Activated T-cell treated with anti-CD3 and anti-CD28 coated beads, Interleukin-2, amount 50 U/mL, for 24 hours (primary cell): ENCODE measurements around the gene DNAJC1.

Experiments
- DNase-seq: peaks from one replicate; pipeline ENCODE4 v3.0.0-alpha.2; 2020
- H3K27ac Mint-ChIP-seq: 2 replicates; pipeline ENCODE4 v1.8.0; 2020; ENCODE audit warnings: mild to moderate bottlenecking, mixed read lengths
- H3K27me3 Mint-ChIP-seq: 2 replicates; pipeline ENCODE4 v1.8.0; 2020; ENCODE audit warnings: mixed read lengths
- H3K36me3 Mint-ChIP-seq: 2 replicates; pipeline ENCODE4 v1.8.0; 2020; ENCODE audit warnings: low read depth, mixed read lengths
- H3K4me1 Mint-ChIP-seq: 2 replicates; pipeline ENCODE4 v1.8.0; 2020; ENCODE audit warnings: low read depth, mixed read lengths
- H3K4me3 Mint-ChIP-seq: 2 replicates; pipeline ENCODE4 v1.8.0; 2020; ENCODE audit warnings: mild to moderate bottlenecking, moderate library complexity, mixed read lengths
- H3K9me3 Mint-ChIP-seq: 2 replicates; pipeline ENCODE4 v1.8.0; 2020; ENCODE audit warnings: mixed read lengths

Gene DNAJC1

DNA sequence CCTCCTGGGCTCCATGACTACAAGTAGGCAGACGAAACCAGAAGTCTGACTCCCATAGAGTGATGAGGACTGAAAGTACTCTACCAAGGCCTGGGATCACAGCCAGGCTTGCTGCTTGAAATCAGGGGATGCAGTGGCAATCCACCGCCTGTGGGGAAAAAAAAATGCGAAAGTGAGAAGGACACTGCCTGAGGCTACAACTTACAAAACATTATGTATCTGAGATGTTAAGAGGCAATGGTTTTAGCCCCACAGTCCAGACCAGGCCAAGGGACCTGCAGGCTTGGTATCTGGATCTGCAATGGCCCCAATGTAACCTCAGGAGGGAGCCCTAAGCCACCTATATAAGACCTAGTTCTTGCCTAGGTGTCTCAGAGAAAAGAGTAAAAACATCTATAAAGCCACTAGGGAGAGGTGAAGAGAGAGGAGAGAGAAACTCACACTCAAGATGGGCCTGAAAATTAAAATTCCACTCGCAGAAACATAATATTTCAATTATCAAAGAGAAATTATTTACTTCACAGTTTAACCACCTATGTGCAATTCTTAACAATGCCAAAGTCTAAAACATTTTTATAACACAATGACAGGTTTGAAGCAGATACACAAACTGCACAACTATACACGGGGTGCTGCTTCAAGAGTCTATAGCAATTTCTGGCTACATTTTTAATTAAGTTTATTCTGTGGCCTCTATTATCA, 13.9 kb downstream of the DNAJC1 start:
- no peak overlapping the region for H3K27ac Mint-ChIP-seq
- peak; percentile 33 for DNase-seq
- peaks cover 4% of the 10 kb centered on the region for H3K36me3 Mint-ChIP-seq
- peaks cover 11% of the 10 kb centered on the region for H3K4me1 Mint-ChIP-seq
- no peak overlapping the region for H3K4me3 Mint-ChIP-seq
- H3K9me3 Mint-ChIP-seq: peaks cover 4% of the 10 kb centered on the region
- no peaks in the 10 kb centered on the region for H3K27me3 Mint-ChIP-seq

- H3K9me3 Mint-ChIP-seq: peaks cover 4% of the 10 kb centered on the region
- H3K4me1 Mint-ChIP-seq: peaks cover 9% of the 10 kb centered on the region
- no peak overlapping the region for H3K4me3 Mint-ChIP-seq
- H3K27me3 Mint-ChIP-seq: no peaks in the 10 kb centered on the region
- no peak overlapping the region for H3K27ac Mint-ChIP-seq
- no peak for DNase-seq
- peaks cover 4% of the 10 kb centered on the region for H3K36me3 Mint-ChIP-seq
Measured at GRCh38 chr10:21985541-21985940, 18.0 kb downstream of the DNAJC1 start.

- no peaks in the 10 kb centered on the region for H3K27me3 Mint-ChIP-seq
- H3K4me1 Mint-ChIP-seq: peaks cover 20% of the 10 kb centered on the region
- peaks cover 1% of the 10 kb centered on the region for H3K36me3 Mint-ChIP-seq
- no peak overlapping the region for H3K4me3 Mint-ChIP-seq
- H3K27ac Mint-ChIP-seq: no peak overlapping the region
- peaks cover under 1% of the 10 kb centered on the region for H3K9me3 Mint-ChIP-seq
- DNase-seq: no peak
Measured at GRCh38 chr10:21981118-21981517, 22.4 kb downstream of the DNAJC1 start.

GRCh38 chr10:21980691-21981090, 22.8 kb downstream of the DNAJC1 start:
- no peak for DNase-seq
- peaks cover 22% of the 10 kb centered on the region for H3K4me1 Mint-ChIP-seq
- no peaks in the 10 kb centered on the region for H3K27me3 Mint-ChIP-seq
- H3K9me3 Mint-ChIP-seq: no peaks in the 10 kb centered on the region
- no peak overlapping the region for H3K27ac Mint-ChIP-seq
- no peak overlapping the region for H3K4me3 Mint-ChIP-seq
- no peaks in the 10 kb centered on the region for H3K36me3 Mint-ChIP-seq

DNA sequence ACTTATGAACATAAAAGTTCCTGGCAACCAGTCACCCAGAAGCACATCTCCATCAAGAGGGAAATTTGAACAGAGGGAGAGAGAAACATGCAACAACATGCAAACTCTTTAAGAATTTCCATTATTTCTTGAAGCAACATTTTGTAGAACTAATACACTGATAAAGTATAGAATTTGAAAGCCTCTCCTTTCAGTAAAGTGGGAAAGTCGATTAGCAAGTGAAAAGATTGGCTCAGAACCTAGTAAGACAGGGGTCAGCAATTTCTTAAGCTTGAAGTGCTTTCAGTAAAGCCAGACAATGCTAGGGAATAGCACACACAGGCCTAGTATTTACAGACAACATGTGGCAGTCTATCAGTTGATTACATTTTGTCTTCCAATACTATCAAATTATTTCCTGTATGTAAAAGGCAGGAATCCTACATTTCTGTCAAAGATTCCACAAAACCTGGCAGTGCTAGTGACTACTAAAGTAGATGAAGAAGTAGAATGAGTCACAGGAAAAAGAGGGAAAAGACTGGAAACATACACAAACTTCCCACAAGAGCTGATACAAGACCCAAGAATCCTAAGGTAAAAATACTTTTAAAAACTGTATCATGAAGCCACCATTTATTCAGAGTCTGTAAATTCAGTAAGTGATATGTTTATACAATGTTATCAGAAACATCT, 25.2 kb downstream of the DNAJC1 start:
- no peak overlapping the region for H3K27ac Mint-ChIP-seq
- no peaks in the 10 kb centered on the region for H3K9me3 Mint-ChIP-seq
- H3K27me3 Mint-ChIP-seq: no peaks in the 10 kb centered on the region
- no peak for DNase-seq
- H3K36me3 Mint-ChIP-seq: no peaks in the 10 kb centered on the region
- H3K4me3 Mint-ChIP-seq: no peak overlapping the region
- H3K4me1 Mint-ChIP-seq: peaks cover 28% of the 10 kb centered on the region

GRCh38 chr10:21976739-21977138, 26.8 kb downstream of the DNAJC1 start:
- DNase-seq: no peak
- Mint-ChIP-seq H3K36me3 (no peaks in the 10 kb centered on the region), H3K27ac (no peak overlapping the region), H3K4me3 (no peak overlapping the region), H3K27me3 (no peaks in the 10 kb centered on the region), H3K9me3 (no peaks in the 10 kb centered on the region), H3K4me1 (peaks cover 35% of the 10 kb centered on the region)

DNA sequence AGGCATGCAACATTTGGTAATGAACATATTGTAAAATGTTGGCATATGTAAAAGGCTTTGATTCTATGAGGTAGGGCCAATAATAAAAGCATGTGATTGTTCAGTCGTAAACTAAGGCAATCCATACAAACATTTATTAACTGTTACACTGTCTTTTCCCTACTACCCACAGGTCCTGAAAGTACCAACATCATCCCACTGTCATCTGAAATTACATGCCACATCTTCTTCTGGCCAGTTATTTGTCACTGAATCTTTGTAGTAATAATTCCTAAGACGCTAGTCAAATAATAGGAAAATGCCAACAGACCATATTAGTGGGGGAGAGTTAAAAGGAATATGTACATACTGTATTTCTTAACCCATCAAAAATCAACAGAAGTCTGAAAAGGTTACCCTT, 27.2 kb downstream of the DNAJC1 start:
- DNase-seq: no peak
- Mint-ChIP-seq H3K4me1 (peaks cover 35% of the 10 kb centered on the region), H3K4me3 (no peak overlapping the region), H3K27me3 (no peaks in the 10 kb centered on the region), H3K36me3 (no peaks in the 10 kb centered on the region), H3K27ac (no peak overlapping the region), H3K9me3 (no peaks in the 10 kb centered on the region)

GRCh38 chr10:21975378-21975990, 28.0 kb downstream of the DNAJC1 start:
- Mint-ChIP-seq H3K36me3 (no peaks in the 10 kb centered on the region), H3K27me3 (no peaks in the 10 kb centered on the region), H3K4me3 (no peak overlapping the region), H3K27ac (no peak overlapping the region), H3K4me1 (peaks cover 35% of the 10 kb centered on the region), H3K9me3 (no peaks in the 10 kb centered on the region)
- DNase-seq: no peak

DNA sequence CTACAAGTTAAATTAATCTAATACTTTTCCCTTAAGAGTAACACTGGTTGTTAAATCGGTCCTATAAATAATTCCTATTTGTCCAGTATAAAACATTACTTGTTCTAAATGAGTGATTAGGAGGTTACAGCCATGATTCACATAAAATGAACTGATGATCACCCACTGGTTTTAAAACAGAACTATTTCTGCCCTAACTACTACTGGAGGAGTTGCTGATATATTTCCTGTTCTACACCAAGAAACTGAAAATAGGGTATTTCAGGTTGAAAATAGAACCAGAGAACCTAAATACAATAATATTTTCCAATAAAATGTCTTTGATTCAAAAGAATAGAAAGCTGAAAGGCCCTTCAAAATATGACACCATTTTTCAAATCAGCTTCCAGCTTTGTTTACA, 30.9 kb downstream of the DNAJC1 start:
- Mint-ChIP-seq H3K4me1 (peaks cover 30% of the 10 kb centered on the region), H3K4me3 (no peak overlapping the region), H3K9me3 (peaks cover under 1% of the 10 kb centered on the region), H3K27me3 (no peaks in the 10 kb centered on the region), H3K27ac (peak overlapping the region; percentile 10), H3K36me3 (no peaks in the 10 kb centered on the region)
- DNase-seq: no peak

DNA sequence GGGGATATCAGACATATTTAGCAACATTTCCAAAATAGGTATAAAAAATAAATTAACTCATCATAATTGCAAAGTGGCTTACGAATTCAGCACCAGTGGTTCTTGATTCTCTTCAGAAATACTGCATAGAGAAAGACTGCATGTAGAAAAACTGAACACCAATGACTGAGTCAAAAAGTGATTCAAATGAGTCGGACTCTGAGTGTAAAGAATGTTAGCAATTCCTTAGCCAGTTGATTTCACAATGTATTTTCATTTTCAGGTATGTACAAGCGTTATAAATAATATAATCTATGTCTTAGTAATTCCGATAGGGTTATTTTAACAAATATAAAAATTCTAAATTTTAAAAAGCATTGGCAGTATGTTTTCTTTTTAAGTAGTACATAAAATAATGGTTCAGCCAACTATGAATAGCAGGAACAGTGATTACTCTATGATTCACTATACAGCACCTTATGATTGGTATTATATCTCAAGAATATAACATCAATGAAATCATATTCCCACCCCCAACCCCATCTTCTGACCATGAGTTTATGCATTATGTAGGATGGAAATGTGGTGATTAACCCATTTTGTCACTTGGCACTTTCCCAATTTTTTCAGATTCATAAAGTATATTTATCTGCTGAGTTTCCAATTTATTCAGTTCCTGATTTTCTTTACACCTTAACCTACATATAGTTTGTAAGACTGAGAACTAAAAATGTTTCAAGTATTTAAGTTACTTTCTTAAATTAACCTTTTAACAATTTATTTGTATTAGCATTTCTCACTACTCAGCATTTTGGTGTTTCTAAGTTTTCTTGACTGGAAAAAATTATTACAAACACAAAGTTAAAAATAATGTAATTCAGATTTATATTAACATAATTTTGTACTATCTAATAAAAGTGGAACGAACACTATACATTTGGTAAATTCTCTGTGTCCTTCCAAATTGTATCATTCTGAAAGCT, 33.9 kb downstream of the DNAJC1 start:
- no peaks in the 10 kb centered on the region for H3K27me3 Mint-ChIP-seq
- H3K4me3 Mint-ChIP-seq: no peak overlapping the region
- H3K27ac Mint-ChIP-seq: no peak overlapping the region
- peaks cover 9% of the 10 kb centered on the region for H3K9me3 Mint-ChIP-seq
- H3K4me1 Mint-ChIP-seq: peaks cover 15% of the 10 kb centered on the region
- peaks cover 2% of the 10 kb centered on the region for H3K36me3 Mint-ChIP-seq
- no peak for DNase-seq

DNA sequence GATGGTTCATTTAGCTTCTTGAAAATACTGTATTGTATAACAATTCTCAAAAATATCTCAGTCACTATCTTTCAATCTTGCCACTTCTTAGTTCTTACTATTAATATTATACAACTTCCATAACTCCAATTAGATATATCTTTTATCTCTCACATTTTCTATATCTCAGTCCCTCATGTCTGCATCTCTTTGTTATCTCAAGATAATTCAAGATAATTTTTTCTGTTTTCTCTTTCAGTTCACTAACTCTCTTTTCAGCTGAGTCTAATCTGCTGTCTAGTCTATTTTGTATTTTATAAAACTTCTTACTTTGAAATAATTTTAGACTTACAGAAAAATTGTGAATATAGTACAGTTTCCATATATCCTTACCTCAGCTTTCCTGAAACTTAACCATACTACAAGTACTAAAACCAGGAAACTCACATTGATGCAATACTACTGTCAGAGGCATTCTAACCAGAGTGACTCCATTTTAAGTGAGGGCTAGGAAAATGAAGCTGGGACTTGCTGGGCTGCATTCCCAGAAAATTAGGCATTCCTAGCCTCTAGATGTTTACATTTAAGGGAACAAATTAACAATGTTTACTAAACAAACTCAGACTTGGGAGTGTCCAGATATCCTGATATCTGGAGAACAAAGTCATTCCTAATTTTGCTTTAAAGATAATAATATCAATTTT, 38.4 kb downstream of the DNAJC1 start:
- H3K4me3 Mint-ChIP-seq: no peak overlapping the region
- H3K27me3 Mint-ChIP-seq: no peaks in the 10 kb centered on the region
- no peak for DNase-seq
- no peak overlapping the region for H3K27ac Mint-ChIP-seq
- peaks cover 2% of the 10 kb centered on the region for H3K36me3 Mint-ChIP-seq
- H3K9me3 Mint-ChIP-seq: peaks cover 9% of the 10 kb centered on the region
- H3K4me1 Mint-ChIP-seq: peaks cover 19% of the 10 kb centered on the region

GRCh38 chr10:21962358-21962757, 41.2 kb downstream of the DNAJC1 start:
- Mint-ChIP-seq H3K9me3 (peaks cover 7% of the 10 kb centered on the region), H3K4me3 (no peak overlapping the region), H3K4me1 (peaks cover 17% of the 10 kb centered on the region), H3K27ac (no peak overlapping the region), H3K27me3 (no peaks in the 10 kb centered on the region), H3K36me3 (peaks cover 2% of the 10 kb centered on the region)
- DNase-seq: no peak

DNA sequence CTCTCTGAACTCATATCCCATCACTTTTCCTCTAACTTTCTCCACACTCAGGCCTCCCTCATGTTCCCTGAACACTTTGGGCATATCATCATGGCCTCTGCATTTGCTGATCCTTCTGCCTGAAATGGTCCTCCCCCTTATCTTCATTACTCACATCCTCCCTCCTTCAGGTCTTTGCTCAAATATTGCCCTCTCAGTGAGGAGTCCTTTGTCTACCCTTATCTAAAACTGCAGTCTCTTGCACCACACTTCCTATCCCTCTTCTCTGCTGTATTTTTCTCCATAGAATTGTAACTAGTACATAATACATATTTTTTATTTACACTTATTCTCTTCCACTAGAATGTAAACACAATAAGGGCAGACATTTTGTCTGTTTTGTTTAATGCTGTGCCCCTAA, 41.7 kb downstream of the DNAJC1 start:
- no peak for DNase-seq
- H3K9me3 Mint-ChIP-seq: peaks cover 4% of the 10 kb centered on the region
- H3K27ac Mint-ChIP-seq: no peak overlapping the region
- H3K36me3 Mint-ChIP-seq: no peaks in the 10 kb centered on the region
- H3K4me1 Mint-ChIP-seq: peaks cover 17% of the 10 kb centered on the region
- no peak overlapping the region for H3K4me3 Mint-ChIP-seq
- H3K27me3 Mint-ChIP-seq: no peaks in the 10 kb centered on the region

- no peak for DNase-seq
- Mint-ChIP-seq H3K27ac (no peak overlapping the region), H3K4me1 (peaks cover 17% of the 10 kb centered on the region), H3K36me3 (no peaks in the 10 kb centered on the region), H3K9me3 (no peaks in the 10 kb centered on the region), H3K27me3 (no peaks in the 10 kb centered on the region), H3K4me3 (no peak overlapping the region)
Measured at GRCh38 chr10:21959998-21960397, 43.5 kb downstream of the DNAJC1 start.
